ENCODE data around the gene SLC13A2. TPM values are rescaled to one million over a fixed set of nuclear protein-coding genes. Genes with fewer than 3 reads are reported as not detected.

Gene SLC13A2
- total and polyA plus RNA-seq, 7 donors: 0.21 TPM; not detected in 6

- Histone ChIP-seq H3K27me3 (ENCODE audit: insufficient read depth in 3 of 3, low read length in 2 of 3) (no peaks in the 10 kb centered on the region), H3K9me3 (no peaks in the 10 kb centered on the region), H3K27ac (no peak overlapping the region), H3K4me1 (no peaks in the 10 kb centered on the region), H3K4me3 (no peak overlapping the region), H3K36me3 (ENCODE audit: insufficient read depth in 1 of 2, low read depth in 1 of 2) (peaks cover 0 to 9% of the 10 kb centered on the region in 2 donors)
- no peak for ATAC-seq
- no peak for DNase-seq
- WGBS, 3 donors: 73 to 78% (median 75%) methylated on average over 4 of the region's 4 CpGs
- TF ChIP-seq CTCF (IDR thresholded peaks at IDR 0.05): no peak
- intact Hi-C loops (cut with DNase I): no loop called here
Observed at GRCh38 chr17:28544402-28545140, 71.1 kb downstream of the SLC13A2 start.

GRCh38 chr17:28545141-28545503, 71.7 kb downstream of the SLC13A2 start:
- H3K4me3 ChIP-seq: no peak overlapping the region
- no peaks in the 10 kb centered on the region for H3K4me1 ChIP-seq
- WGBS, 3 donors: 74 to 80% (median 80%) methylated on average over 2 of the region's 2 CpGs
- TF ChIP-seq CTCF (IDR thresholded peaks at IDR 0.05): no peak
- no peak for DNase-seq
- no peak for ATAC-seq
- H3K9me3 ChIP-seq: no peaks in the 10 kb centered on the region
- no peak overlapping the region for H3K27ac ChIP-seq
- intact Hi-C loops (cut with DNase I): no loop called here
- H3K27me3 ChIP-seq (ENCODE audit: insufficient read depth in 3 of 3, low read length in 2 of 3): no peaks in the 10 kb centered on the region
- peaks cover 0 to 9% of the 10 kb centered on the region in 2 donors for H3K36me3 ChIP-seq (ENCODE audit: insufficient read depth in 1 of 2, low read depth in 1 of 2)

- no peak for TF ChIP-seq CTCF (IDR thresholded peaks at IDR 0.05)
- Histone ChIP-seq H3K27ac (no peak overlapping the region), H3K4me3 (no peak overlapping the region), H3K36me3 (ENCODE audit: insufficient read depth in 1 of 2, low read depth in 1 of 2) (peaks cover 0 to 9% of the 10 kb centered on the region in 2 donors), H3K4me1 (no peaks in the 10 kb centered on the region), H3K27me3 (ENCODE audit: insufficient read depth in 3 of 3, low read length in 2 of 3) (no peaks in the 10 kb centered on the region), H3K9me3 (no peaks in the 10 kb centered on the region)
- no peak for ATAC-seq
- no peak for DNase-seq
- 64 to 69% (median 65%) methylated on average over 6 of the region's 6 CpGs for WGBS, 3 donors
- intact Hi-C loops (cut with DNase I): no loop called here
Observed at GRCh38 chr17:28545787-28546415, 72.5 kb downstream of the SLC13A2 start.

- H3K4me1 ChIP-seq: peaks cover 5% of the 10 kb centered on the region
- no peak for TF ChIP-seq CTCF (IDR thresholded peaks at IDR 0.05)
- peaks cover 0 to 9% of the 10 kb centered on the region in 2 donors for H3K36me3 ChIP-seq (ENCODE audit: insufficient read depth in 1 of 2, low read depth in 1 of 2)
- no peak overlapping the region for H3K27ac ChIP-seq
- H3K9me3 ChIP-seq: no peaks in the 10 kb centered on the region
- intact Hi-C loops (cut with DNase I): no loop called here
- DNase-seq: no peak
- H3K27me3 ChIP-seq (ENCODE audit: insufficient read depth in 3 of 3, low read length in 2 of 3): no peaks in the 10 kb centered on the region
- WGBS, 3 donors: 87 to 94% (median 93%) methylated on average over 14 of the region's 14 CpGs
- H3K4me3 ChIP-seq: no peak overlapping the region
- ATAC-seq: no peak
Observed at GRCh38 chr17:28547096-28547622, 73.7 kb downstream of the SLC13A2 start.

Other genes with a start within 250 kb of the SLC13A2 start
- 10 to 100 TPM in 2 of 4 donors, 1 to 10 TPM in 2; 3.9 to 13.5 (median 9.0) TPM for gene TMEM97, start 154.4 kb upstream of the SLC13A2 start, total RNA-seq
- gene TMEM97, start 154.4 kb upstream of the SLC13A2 start, polyA plus RNA-seq: 1 to 10 TPM; 4.0 to 9.0 (median 6.2) TPM
- gene IFT20, start 138.2 kb upstream of the SLC13A2 start, total RNA-seq: 1 to 10 TPM; 4.4 to 8.7 (median 5.4) TPM
- gene IFT20, start 138.2 kb upstream of the SLC13A2 start, polyA plus RNA-seq: 10 to 100 TPM in 1 of 3 donors, 1 to 10 TPM in 2; 6.3 to 32.1 (median 8.7) TPM
- 10 to 100 TPM; 23.3 to 32.6 (median 30.2) TPM for gene TNFAIP1, start 137.9 kb upstream of the SLC13A2 start, total RNA-seq
- 10 to 100 TPM; 13.0 to 21.3 (median 14.7) TPM for gene TNFAIP1, start 137.9 kb upstream of the SLC13A2 start, polyA plus RNA-seq
- 100 to 1,000 TPM; 182 to 206 (median 190) TPM for gene POLDIP2, start 116.1 kb upstream of the SLC13A2 start, total RNA-seq
- gene POLDIP2, start 116.1 kb upstream of the SLC13A2 start, polyA plus RNA-seq: 100 to 1,000 TPM; 172 to 299 (median 204) TPM
- not detected for gene SEBOX, start 108.4 kb upstream of the SLC13A2 start, total RNA-seq
- not detected for gene SEBOX, start 108.4 kb upstream of the SLC13A2 start, polyA plus RNA-seq
- gene VTN, start 103.3 kb upstream of the SLC13A2 start, total RNA-seq: 1 to 10 TPM in 1 of 4 donors, under 1 TPM in 1, not detected in 2; 0.24 to 1.2 TPM
- gene VTN, start 103.3 kb upstream of the SLC13A2 start, polyA plus RNA-seq: under 1 TPM; 0.06 to 0.18 (median 0.12) TPM
- 1 to 10 TPM; 1.8 to 2.2 (median 1.9) TPM for gene SARM1, start 102.0 kb upstream of the SLC13A2 start, total RNA-seq
- under 1 TPM; 0.77 to 0.91 (median 0.82) TPM for gene SARM1, start 102.0 kb upstream of the SLC13A2 start, polyA plus RNA-seq
- gene SLC46A1, start 67.4 kb upstream of the SLC13A2 start, total RNA-seq: 1 to 10 TPM; 2.7 to 4.2 (median 2.8) TPM
- gene SLC46A1, start 67.4 kb upstream of the SLC13A2 start, polyA plus RNA-seq: 1 to 10 TPM; 1.1 to 2.5 (median 1.4) TPM
- not detected for gene FOXN1, start 32.7 kb downstream of the SLC13A2 start, total RNA-seq
- not detected for gene FOXN1, start 32.7 kb downstream of the SLC13A2 start, polyA plus RNA-seq
- 1 to 10 TPM; 2.0 to 7.8 (median 4.5) TPM for gene UNC119, start 79.0 kb downstream of the SLC13A2 start, total RNA-seq
- 1 to 10 TPM; 1.9 to 2.6 (median 2.2) TPM for gene UNC119, start 79.0 kb downstream of the SLC13A2 start, polyA plus RNA-seq
- 10 to 100 TPM; 30.5 to 44.9 (median 33.4) TPM for gene PIGS, start 97.9 kb downstream of the SLC13A2 start, total RNA-seq
- 10 to 100 TPM; 16.7 to 37.1 (median 26.4) TPM for gene PIGS, start 97.9 kb downstream of the SLC13A2 start, polyA plus RNA-seq
- gene ALDOC, start 103.3 kb downstream of the SLC13A2 start, total RNA-seq: 1 to 10 TPM; 1.3 to 2.9 (median 2.0) TPM
- gene ALDOC, start 103.3 kb downstream of the SLC13A2 start, polyA plus RNA-seq: 1 to 10 TPM; 1.2 to 2.4 (median 1.7) TPM
- 1 to 10 TPM in 3 of 4 donors, under 1 TPM in 1; 0.71 to 1.5 (median 1.3) TPM for gene SPAG5, start 125.4 kb downstream of the SLC13A2 start, total RNA-seq
- gene SPAG5, start 125.4 kb downstream of the SLC13A2 start, polyA plus RNA-seq: 1 to 10 TPM in 1 of 3 donors, under 1 TPM in 2; 0.15 to 2.4 (median 0.40) TPM
- 1 to 10 TPM; 3.9 to 7.6 (median 5.5) TPM for gene RSKR, start 140.5 kb downstream of the SLC13A2 start, total RNA-seq
- 1 to 10 TPM; 2.0 to 4.7 (median 2.0) TPM for gene RSKR, start 140.5 kb downstream of the SLC13A2 start, polyA plus RNA-seq
- 100 to 1,000 TPM in 1 of 4 donors, 10 to 100 TPM in 3; 69.0 to 100 (median 96.0) TPM for gene BLTP2, start 171.5 kb downstream of the SLC13A2 start, total RNA-seq
- gene BLTP2, start 171.5 kb downstream of the SLC13A2 start, polyA plus RNA-seq: 10 to 100 TPM; 23.6 to 71.0 (median 34.5) TPM
- gene SDF2, start 188.3 kb downstream of the SLC13A2 start, total RNA-seq: 10 to 100 TPM; 23.6 to 28.0 (median 26.7) TPM
- 10 to 100 TPM; 20.9 to 72.0 (median 43.2) TPM for gene SDF2, start 188.3 kb downstream of the SLC13A2 start, polyA plus RNA-seq
- gene SUPT6H, start 188.6 kb downstream of the SLC13A2 start, total RNA-seq: 10 to 100 TPM; 66.1 to 77.4 (median 69.8) TPM
- 10 to 100 TPM; 28.6 to 70.7 (median 34.8) TPM for gene SUPT6H, start 188.6 kb downstream of the SLC13A2 start, polyA plus RNA-seq
- 1 to 10 TPM in 1 of 4 donors, under 1 TPM in 3; 0.21 to 1.1 (median 0.32) TPM for gene PROCA1, start 238.2 kb downstream of the SLC13A2 start, total RNA-seq
- under 1 TPM; 0.32 to 0.51 (median 0.36) TPM for gene PROCA1, start 238.2 kb downstream of the SLC13A2 start, polyA plus RNA-seq
- gene RAB34, start 244.2 kb downstream of the SLC13A2 start, total RNA-seq: 10 to 100 TPM in 1 of 4 donors, 1 to 10 TPM in 3; 7.8 to 12.2 (median 9.1) TPM
- gene RAB34, start 244.2 kb downstream of the SLC13A2 start, polyA plus RNA-seq: 10 to 100 TPM in 2 of 3 donors, 1 to 10 TPM in 1; 9.1 to 21.0 (median 10.6) TPM
- gene RPL23A, start 246.3 kb downstream of the SLC13A2 start, total RNA-seq: 1,000 to 10,000 TPM in 2 of 4 donors, 100 to 1,000 TPM in 2; 978 to 1,214 (median 1,068) TPM
- gene RPL23A, start 246.3 kb downstream of the SLC13A2 start, polyA plus RNA-seq: 1,000 to 10,000 TPM in 2 of 3 donors, 100 to 1,000 TPM in 1; 883 to 1,789 (median 1,153) TPM